HG02852 (cell line): ENCODE data around the gene GNPTAB.
"Not testable (repeated sequence)": the region's sequence is repeated elsewhere in the genome, so short reads cannot be mapped to it uniquely, and the experiment has no call there.

Experiments used
- ATAC-seq: cut with Tn5 transposase; IDR thresholded peaks from one replicate; pipeline ENCODE4 v1.9.1; 2021; ENCODE audit warnings: mild to moderate bottlenecking, moderate library complexity; ENCODE audit not compliant: unreplicated experiment

Gene GNPTAB

GRCh38 chr12:101830367-101831325, at the start of gene GNPTAB:
Gene GNPTAB, minus strand, starts transcription at chr12:101830959. Its CDS starts 284 bp downstream, at chr12:101830675.
- ATAC-seq, result peak; percentile 87

GRCh38 chr12:101878243-101878821, 47.6 kb upstream of the GNPTAB start:
- ATAC-seq, result no peak

- ATAC-seq, result peak; percentile 4
Measured at GRCh38 chr12:101877806-101878242, 47.1 kb upstream of the GNPTAB start.

- peak; percentile 88 for ATAC-seq
Measured at GRCh38 chr12:101876861-101877805, 46.4 kb upstream of the GNPTAB start, which contains the start of gene DRAM1. Gene DRAM1, plus strand, starts transcription at chr12:101877580. Its CDS starts 210 bp downstream, at chr12:101877790.

- ATAC-seq, result no peak
Measured at GRCh38 chr12:101876322-101876860, 45.6 kb upstream of the GNPTAB start.

- ATAC-seq, result no peak
Measured at GRCh38 chr12:101875162-101875561, 44.4 kb upstream of the GNPTAB start.

GRCh38 chr12:101870925-101871324, 40.2 kb upstream of the GNPTAB start:
- no peak for ATAC-seq

GRCh38 chr12:101867619-101868018, 36.9 kb upstream of the GNPTAB start:
- not testable (repeated sequence) for ATAC-seq

- ATAC-seq, result no peak
Measured at GRCh38 chr12:101866615-101867373, 36.0 kb upstream of the GNPTAB start.

GRCh38 chr12:101863981-101864380, 33.2 kb upstream of the GNPTAB start:
- no peak for ATAC-seq

GRCh38 chr12:101862245-101862644, 31.5 kb upstream of the GNPTAB start:
- no peak for ATAC-seq

- not testable (repeated sequence) for ATAC-seq
Measured at GRCh38 chr12:101861688-101862087, 30.9 kb upstream of the GNPTAB start.

- ATAC-seq, result peak; percentile 46
Measured at GRCh38 chr12:101859664-101860607, 29.2 kb upstream of the GNPTAB start.

- ATAC-seq, result no peak
Measured at GRCh38 chr12:101858361-101858760, 27.6 kb upstream of the GNPTAB start.

GRCh38 chr12:101857043-101857558, 26.3 kb upstream of the GNPTAB start:
- peak; percentile 49 for ATAC-seq

- ATAC-seq, result peak; percentile 25
Measured at GRCh38 chr12:101856614-101857013, 25.9 kb upstream of the GNPTAB start.

GRCh38 chr12:101855976-101856375, 25.2 kb upstream of the GNPTAB start:
- ATAC-seq, result no peak

GRCh38 chr12:101855364-101855884, 24.7 kb upstream of the GNPTAB start:
- ATAC-seq, result no peak
